ENCODE results near the gene PRUNE2. TPM values are rescaled to one million over a fixed set of nuclear protein-coding genes. Genes with fewer than 3 reads are reported as not detected.
A peak's percentile ranks its signal among the peaks of the same experiment; 100 is the strongest.

The PRUNE2 gene
- total and polyA plus RNA-seq, 8 donors, result 1.4 to 19.1 (median 4.6) TPM

DNA sequence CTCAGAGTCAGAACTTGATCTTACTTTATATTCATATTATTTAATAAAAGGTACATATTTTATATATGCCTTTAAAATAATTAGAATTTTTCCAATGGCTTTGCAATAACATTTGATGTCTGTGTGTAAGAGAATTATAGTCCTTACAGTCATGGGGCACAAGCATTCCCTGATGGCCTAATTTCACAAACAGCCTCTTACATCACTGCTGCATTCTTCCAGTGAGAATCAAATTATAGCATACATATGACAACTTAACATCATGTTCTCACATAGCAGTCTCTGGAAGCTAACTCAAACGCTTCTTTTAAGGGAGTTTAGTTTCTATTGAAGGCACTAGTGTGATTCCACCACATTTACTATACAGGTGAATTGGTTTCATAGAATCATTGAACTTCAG is 15.3 kb upstream of the PRUNE2 start:
- intact Hi-C loops (cut with DNase I), result no loop called here
- DNase-seq, result no peak
- Histone ChIP-seq H3K27ac (no peak overlapping the region), H3K4me1 (no peaks in the 10 kb centered on the region), H3K9me3 (no peaks in the 10 kb centered on the region), H3K27me3 (no peaks in the 10 kb centered on the region), H3K36me3 (no peaks in the 10 kb centered on the region), H3K4me3 (no peak overlapping the region)
- no peak for ATAC-seq
- FAIRE-seq, result no peak
- WGBS, 2 donors, result 51 to 63% methylated on average over 1 of the region's 1 CpG
- no peak for TF ChIP-seq CTCF (IDR thresholded peaks at IDR 0.05)

DNA sequence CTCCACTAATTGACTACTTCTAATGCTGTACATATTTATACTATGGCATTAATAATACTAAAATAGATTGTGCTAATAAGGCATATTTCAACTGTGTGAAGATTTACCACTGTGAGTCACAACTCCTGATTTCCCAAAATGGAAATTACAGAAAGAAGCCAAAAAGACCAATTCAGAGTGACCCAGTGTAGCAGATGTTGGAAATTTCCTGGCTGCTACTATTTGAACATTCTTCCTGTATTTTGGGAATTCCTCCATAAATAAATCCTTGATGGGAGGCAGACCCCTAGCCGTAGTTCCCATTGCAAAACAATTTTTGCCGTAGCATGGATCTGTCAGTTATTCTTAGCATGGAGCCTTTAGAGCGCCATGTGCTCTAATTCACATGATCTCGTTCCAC is 11.4 kb upstream of the PRUNE2 start:
- H3K27ac ChIP-seq, result no peak overlapping the region
- H3K9me3 ChIP-seq, result no peaks in the 10 kb centered on the region
- no peaks in the 10 kb centered on the region for H3K27me3 ChIP-seq
- WGBS, 2 donors, result 53 to 63% methylated on average over 4 of the region's 4 CpGs
- no peaks in the 10 kb centered on the region for H3K4me1 ChIP-seq
- intact Hi-C loops (cut with DNase I), result no loop called here
- ATAC-seq, result no peak
- TF ChIP-seq CTCF (IDR thresholded peaks at IDR 0.05), result no peak
- FAIRE-seq, result no peak
- no peak for DNase-seq
- no peak overlapping the region for H3K4me3 ChIP-seq
- H3K36me3 ChIP-seq, result no peaks in the 10 kb centered on the region

DNA sequence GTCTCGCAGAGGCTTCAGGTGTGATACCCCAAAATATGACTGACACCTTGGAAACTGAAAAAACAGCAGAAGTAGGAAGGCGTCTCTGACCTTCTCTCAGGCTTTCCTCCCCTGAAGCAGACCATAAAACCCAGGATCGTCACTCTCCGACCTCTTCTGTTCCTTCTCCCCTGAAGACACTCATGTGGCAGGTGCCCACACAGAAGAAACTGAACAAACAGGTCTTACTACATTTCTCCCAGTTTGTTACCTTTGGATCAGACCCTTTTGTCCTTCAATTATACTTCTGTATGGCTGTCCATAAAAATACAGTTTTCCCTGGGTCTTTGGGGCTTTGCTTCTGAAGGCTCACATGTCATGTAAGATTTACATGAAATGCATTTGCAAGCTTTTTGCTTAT is 10.3 kb upstream of the PRUNE2 start:
- no peak for ATAC-seq
- no peak for TF ChIP-seq CTCF (IDR thresholded peaks at IDR 0.05)
- H3K9me3 ChIP-seq, result no peaks in the 10 kb centered on the region
- H3K4me3 ChIP-seq, result no peak overlapping the region
- 37 to 39% methylated on average over 4 of the region's 4 CpGs for WGBS, 2 donors
- H3K27ac ChIP-seq, result no peak overlapping the region
- no peaks in the 10 kb centered on the region for H3K4me1 ChIP-seq
- DNase-seq, result no peak
- intact Hi-C loops (cut with DNase I), result no loop called here
- no peaks in the 10 kb centered on the region for H3K27me3 ChIP-seq
- no peak for FAIRE-seq
- H3K36me3 ChIP-seq, result no peaks in the 10 kb centered on the region

- ATAC-seq (no peak), FAIRE-seq (no peak), DNase-seq (no peak)
- H3K4me1 ChIP-seq, result no peaks in the 10 kb centered on the region
- no peaks in the 10 kb centered on the region for H3K9me3 ChIP-seq
- TF ChIP-seq CTCF (IDR thresholded peaks at IDR 0.05), result no peak
- no peak overlapping the region for H3K4me3 ChIP-seq
- H3K27ac ChIP-seq, result no peak overlapping the region
- no peaks in the 10 kb centered on the region for H3K36me3 ChIP-seq
- WGBS, 2 donors, result 68 to 77% methylated on average over 2 of the region's 2 CpGs
- intact Hi-C loops (cut with DNase I), result no loop called here
- H3K27me3 ChIP-seq, result no peaks in the 10 kb centered on the region
These were observed 7.6 kb upstream of the PRUNE2 start for GRCh38 chr9:76913467-76913866.

- no peak for FAIRE-seq
- intact Hi-C loops (cut with DNase I), result no loop called here
- WGBS, 2 donors, result 37 to 47% methylated on average over 6 of the region's 6 CpGs
These were observed 6.8 kb upstream of the PRUNE2 start for GRCh38 chr9:76912636-76913275.

More at GRCh38 chr9:76912636-76913275, 6.8 kb upstream of the PRUNE2 start:
- no peak overlapping the region for H3K4me3 ChIP-seq
- H3K27ac ChIP-seq, result no peak overlapping the region
- H3K36me3 ChIP-seq, result no peaks in the 10 kb centered on the region
- no peak for TF ChIP-seq CTCF (IDR thresholded peaks at IDR 0.05)
- no peaks in the 10 kb centered on the region for H3K27me3 ChIP-seq
- ATAC-seq, result peak in 3 of 4 donors; percentile 38 to 77 (median 41)
- no peaks in the 10 kb centered on the region for H3K4me1 ChIP-seq
- H3K9me3 ChIP-seq, result no peaks in the 10 kb centered on the region
- DNase-seq, result no peak
